Gastroesophageal sphincter (tissue), 4 donors: Measurements from ENCODE around the gene IFT81. TPM values are rescaled to one million over a fixed set of nuclear protein-coding genes. Genes with fewer than 3 reads are reported as not detected.

ENCODE experiments used
- ATAC-seq: fragments of 150-250 bp; one replicate; pipeline ENCODE4 v1.9.1; 2016; ENCODE audit warnings: mild to moderate bottlenecking, moderate library complexity
- H3K27ac ChIP-seq, 4 donors: fragments of 200-600 bp; sonication (generic) in 3 of 4; 1 replicate in 3 of 4; 2 replicates in 1 of 4; pipeline ENCODE4 v1.5.1; 2016 to 2019
- H3K27me3 ChIP-seq: fragments of 200-600 bp; sonication (generic); one replicate; pipeline ENCODE4 v1.5.1; 2019
- H3K36me3 ChIP-seq, 2 donors: fragments of 200-600 bp; sonication (generic); one replicate each; pipeline ENCODE4 v1.5.1; 2019; ENCODE audit warnings: control low read depth in 1 of 2
- H3K4me1 ChIP-seq, 3 donors: fragments of 200-600 bp; sonication (generic); 1 replicate in 2 of 3; 2 replicates in 1 of 3; pipeline ENCODE4 v1.5.1; 2016 to 2019; ENCODE audit warnings: control low read depth in 2 of 3
- H3K4me3 ChIP-seq, 2 donors: fragments of 200-600 bp; sonication (generic); one replicate each; pipeline ENCODE4 v1.5.1; 2019; ENCODE audit warnings: mild to moderate bottlenecking in 1 of 2, moderate library complexity in 1 of 2
- H3K9me3 ChIP-seq, 3 donors: fragments of 200-600 bp; sonication (generic); one replicate each; pipeline ENCODE4 v1.5.1; 2017 to 2019; ENCODE audit warnings: control low read depth in 2 of 3
- EP300 ChIP-seq: sonication (generic); formaldehyde crosslinking; IDR thresholded peaks from one replicate; pipeline ENCODE4 v1.6.1; 2017; ENCODE audit warnings: antibody characterized with exemption, mild to moderate bottlenecking
- POLR2A ChIP-seq, 2 donors: fragments of 450-650 bp; IDR thresholded peaks; one replicate each; pipeline ENCODE4 v1.6.1; 2017; ENCODE audit warnings: antibody characterized with exemption in 2 of 2, mild to moderate bottlenecking in 2 of 2, moderate library complexity in 1 of 2
- POLR2AphosphoS5 ChIP-seq: sonication (generic); formaldehyde crosslinking; IDR thresholded peaks from one replicate; pipeline ENCODE4 v1.6.1; 2017; ENCODE audit warnings: antibody characterized with exemption
- WGBS, 2 donors: methylation state at CpG; one replicate each; pipeline ENCODE4 v1.1.5; 2018; ENCODE audit warnings: low coverage in 1 of 2; 5-methylcytosine and 5-hydroxymethylcytosine counted together
- total RNA-seq, 4 donors: library from RNA; depleted of rRNA; stranded (reverse); fragments of >200 nt; gene quantifications; one replicate each; pipeline ENCODE4 v1.1.0, GENCODE V29; 2016
- TF ChIP-seq, protein P1 (sequence below), 4 experiments: fragments of 200-600 bp in 2 of 4; fragments of 450-650 bp in 2 of 4; sonication (generic) in 1 of 4; IDR thresholded peaks; one replicate each; pipeline ENCODE4 v1.5.1; 2017 to 2019; ENCODE audit warnings: antibody characterized with exemption in 4 of 4, mild to moderate bottlenecking in 2 of 4, moderate library complexity in 2 of 4

The IFT81 gene
- total RNA-seq, 4 donors from 2014 or later, result 16.0 to 40.0 (median 20.7) TPM

DNA sequence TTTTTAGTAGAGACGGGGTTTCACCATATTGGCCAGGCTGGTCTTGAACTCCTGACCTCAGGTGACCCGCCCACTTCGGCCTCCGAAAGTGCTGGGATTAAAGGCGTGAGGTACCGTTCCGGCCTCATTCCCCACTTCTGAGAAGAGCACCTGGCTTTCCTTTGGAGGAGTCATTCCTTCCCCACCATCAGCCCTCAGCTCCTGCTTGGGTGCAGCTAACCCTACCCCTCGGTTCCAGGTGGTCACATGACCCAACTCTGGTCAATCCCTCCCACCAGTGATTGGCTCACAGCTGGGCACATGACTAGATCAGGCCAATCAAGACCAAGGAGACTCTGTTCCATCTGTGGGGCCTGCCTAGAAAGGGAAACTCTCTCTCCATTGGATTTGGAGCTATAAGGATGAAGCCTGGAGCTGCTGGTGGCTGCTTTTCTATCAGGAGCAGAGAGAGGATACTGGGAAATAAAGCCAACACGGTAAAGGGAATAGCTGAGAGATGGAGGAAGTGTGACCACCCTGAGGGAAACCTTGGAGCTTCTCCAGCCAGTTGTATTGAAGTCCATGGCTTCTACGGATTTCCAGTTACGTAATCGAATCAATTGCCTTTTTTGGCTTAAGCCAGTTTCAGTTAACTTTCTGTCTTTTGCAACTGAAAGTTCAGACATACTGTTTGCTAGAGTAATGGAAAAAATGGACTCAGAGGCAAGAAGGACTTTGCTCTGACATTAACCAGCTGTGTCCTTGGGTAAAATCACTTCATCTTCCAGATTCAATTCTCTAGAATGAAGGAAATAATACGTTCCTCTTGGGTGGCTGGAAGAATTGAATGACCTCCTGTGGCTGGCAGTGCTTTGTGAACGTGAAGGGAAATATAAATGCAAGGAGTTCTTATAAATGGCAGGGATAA is 19.7 kb upstream of the IFT81 start:
- H3K9me3 ChIP-seq, result no peaks in the 10 kb centered on the region
- 33 to 37% methylated on average over 5 to 8 of the region's 14 CpGs for WGBS, 2 donors
- ATAC-seq, result no peak
- no peaks in the 10 kb centered on the region for H3K27me3 ChIP-seq
- H3K36me3 ChIP-seq, result no peaks in the 10 kb centered on the region
- H3K4me3 ChIP-seq, result no peak overlapping the region
- peak overlapping the region; percentile 32 to 78 (median 68) for H3K27ac ChIP-seq
- no peak for TF ChIP-seq EP300
- peak; percentile 86 for TF ChIP-seq POLR2AphosphoS5
- TF ChIP-seq POLR2A (IDR thresholded peaks at IDR 0.05), result no peak
- TF ChIP-seq, protein P1, sequence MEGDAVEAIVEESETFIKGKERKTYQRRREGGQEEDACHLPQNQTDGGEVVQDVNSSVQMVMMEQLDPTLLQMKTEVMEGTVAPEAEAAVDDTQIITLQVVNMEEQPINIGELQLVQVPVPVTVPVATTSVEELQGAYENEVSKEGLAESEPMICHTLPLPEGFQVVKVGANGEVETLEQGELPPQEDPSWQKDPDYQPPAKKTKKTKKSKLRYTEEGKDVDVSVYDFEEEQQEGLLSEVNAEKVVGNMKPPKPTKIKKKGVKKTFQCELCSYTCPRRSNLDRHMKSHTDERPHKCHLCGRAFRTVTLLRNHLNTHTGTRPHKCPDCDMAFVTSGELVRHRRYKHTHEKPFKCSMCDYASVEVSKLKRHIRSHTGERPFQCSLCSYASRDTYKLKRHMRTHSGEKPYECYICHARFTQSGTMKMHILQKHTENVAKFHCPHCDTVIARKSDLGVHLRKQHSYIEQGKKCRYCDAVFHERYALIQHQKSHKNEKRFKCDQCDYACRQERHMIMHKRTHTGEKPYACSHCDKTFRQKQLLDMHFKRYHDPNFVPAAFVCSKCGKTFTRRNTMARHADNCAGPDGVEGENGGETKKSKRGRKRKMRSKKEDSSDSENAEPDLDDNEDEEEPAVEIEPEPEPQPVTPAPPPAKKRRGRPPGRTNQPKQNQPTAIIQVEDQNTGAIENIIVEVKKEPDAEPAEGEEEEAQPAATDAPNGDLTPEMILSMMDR (IDR thresholded peaks at IDR 0.05), result no peak
- peaks cover 3 to 88% (median 23%) of the 10 kb centered on the region in 3 donors for H3K4me1 ChIP-seq

DNA sequence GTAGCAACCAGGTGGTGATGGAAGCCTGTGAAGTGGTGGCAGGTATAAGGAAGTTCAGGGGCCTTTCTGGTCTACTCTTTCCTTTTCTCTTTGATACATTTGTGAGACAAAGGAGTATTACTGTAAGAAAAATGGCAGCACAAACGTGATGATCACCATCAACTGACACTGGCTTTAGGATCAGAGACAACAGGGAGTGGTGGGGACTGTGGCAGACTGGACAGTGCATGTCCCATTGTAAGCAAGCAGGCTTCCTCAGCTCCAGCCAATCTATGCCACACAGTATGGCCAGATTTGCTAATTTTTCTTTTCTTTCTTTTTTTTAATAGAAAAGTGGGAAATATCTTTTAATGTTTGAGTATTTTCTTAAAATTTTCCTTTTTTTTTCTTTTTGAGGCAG is 19.0 kb upstream of the IFT81 start:
- peak overlapping the region; percentile 32 to 78 (median 68) for H3K27ac ChIP-seq
- ATAC-seq, result no peak
- peaks cover 5 to 91% (median 26%) of the 10 kb centered on the region in 3 donors for H3K4me1 ChIP-seq
- no peaks in the 10 kb centered on the region for H3K36me3 ChIP-seq
- H3K4me3 ChIP-seq, result no peak overlapping the region
- TF ChIP-seq EP300, result no peak
- TF ChIP-seq, protein P1 (IDR thresholded peaks at IDR 0.05), result no peak
- TF ChIP-seq POLR2AphosphoS5, result no peak
- TF ChIP-seq POLR2A (IDR thresholded peaks at IDR 0.05), result no peak
- no peaks in the 10 kb centered on the region for H3K27me3 ChIP-seq
- 40 to 56% methylated on average over 1 of the region's 1 CpG for WGBS, 2 donors
- no peaks in the 10 kb centered on the region for H3K9me3 ChIP-seq

DNA sequence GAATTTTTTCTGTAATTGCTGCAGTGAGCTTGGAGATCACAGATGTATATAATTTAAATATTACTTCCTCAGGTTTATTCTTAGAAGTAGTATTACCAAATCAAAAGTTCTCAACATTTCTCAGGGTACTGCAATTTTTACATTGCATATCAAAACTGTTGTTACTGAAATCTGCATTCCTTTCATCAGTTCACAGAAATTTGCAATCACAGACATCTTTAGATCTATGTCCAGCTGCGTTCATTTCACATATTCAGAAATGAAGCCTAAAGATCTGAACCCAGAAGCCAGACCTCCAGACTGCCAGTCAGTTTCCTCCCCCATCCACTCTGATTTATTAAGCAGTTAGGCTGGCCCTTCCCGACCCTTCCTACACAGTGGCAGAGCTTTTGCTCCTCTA is 18.2 kb upstream of the IFT81 start:
- H3K4me3 ChIP-seq, result no peak overlapping the region
- H3K9me3 ChIP-seq, result no peaks in the 10 kb centered on the region
- no peaks in the 10 kb centered on the region for H3K36me3 ChIP-seq
- no peaks in the 10 kb centered on the region for H3K27me3 ChIP-seq
- TF ChIP-seq EP300, result no peak
- TF ChIP-seq POLR2AphosphoS5, result no peak
- TF ChIP-seq POLR2A (IDR thresholded peaks at IDR 0.05), result no peak
- TF ChIP-seq, protein P1 (IDR thresholded peaks at IDR 0.05), result no peak
- no peak for ATAC-seq
- 58 to 67% methylated on average over 2 of the region's 2 CpGs for WGBS, 2 donors
- H3K4me1 ChIP-seq, result peaks cover 5 to 86% (median 22%) of the 10 kb centered on the region in 3 donors
- peak overlapping the region in 2 of 4 donors; percentile 75 to 92 for H3K27ac ChIP-seq

DNA sequence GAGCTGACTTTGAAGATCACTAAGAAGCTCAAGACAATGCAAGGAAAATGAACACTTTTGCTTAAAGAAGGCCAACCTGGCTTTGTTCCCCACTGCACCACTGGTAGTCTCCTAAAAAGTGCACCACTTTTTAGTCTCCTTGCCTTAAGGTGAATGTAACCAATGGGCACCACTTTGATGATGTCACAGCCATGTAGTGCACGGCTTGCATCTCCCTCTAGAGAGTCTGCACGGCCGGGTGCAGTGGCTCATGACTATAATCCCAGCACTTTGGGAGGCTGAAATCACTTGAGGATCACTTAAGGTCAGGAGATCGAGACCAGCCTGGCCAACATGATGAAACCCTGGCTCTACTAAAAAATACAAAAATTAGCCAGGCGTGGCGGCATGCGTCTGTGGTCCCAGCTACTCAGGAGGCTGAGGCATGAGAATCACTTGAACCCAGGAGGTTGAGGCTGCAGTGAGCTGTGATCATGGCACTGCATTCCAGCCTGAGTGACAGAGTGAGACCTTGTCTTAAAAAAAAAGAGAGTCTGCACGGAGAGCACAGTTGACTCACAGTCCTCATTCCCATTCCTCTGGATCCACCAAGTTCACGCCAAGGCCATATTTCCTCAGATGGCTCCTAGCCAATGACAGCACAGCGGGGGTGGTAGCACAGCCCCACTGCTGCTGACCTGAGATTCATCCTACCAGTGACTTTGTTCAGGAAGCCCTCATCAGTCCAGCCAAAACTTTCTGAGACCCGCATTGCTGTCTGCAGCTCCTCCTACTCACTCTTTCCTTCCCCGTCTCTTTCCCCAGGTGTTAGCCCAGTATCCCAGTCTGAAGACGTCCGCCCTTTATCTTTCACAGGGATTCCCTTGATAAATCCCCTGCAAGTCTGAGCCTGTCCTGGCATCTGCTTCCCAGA is 16.5 kb upstream of the IFT81 start:
- Histone ChIP-seq H3K9me3 (no peaks in the 10 kb centered on the region), H3K27ac (peak overlapping the region; percentile 88 to 95 (median 91)), H3K4me1 (peaks cover 5 to 85% (median 22%) of the 10 kb centered on the region in 3 donors), H3K27me3 (no peaks in the 10 kb centered on the region), H3K36me3 (no peaks in the 10 kb centered on the region), H3K4me3 (no peak overlapping the region)
- ATAC-seq, result no peak
- 37 to 80% methylated on average over 5 to 6 of the region's 14 CpGs for WGBS, 2 donors
- TF ChIP-seq POLR2AphosphoS5 (peak; percentile 66), EP300 (no peak)
